Hepatocyte (in vitro differentiated cells): ENCODE data around the gene ZNF565. TPM values are rescaled to one million over a fixed set of nuclear protein-coding genes. Genes with fewer than 3 reads are reported as not detected.

Experiments
- DNase-seq: peaks from one replicate; pipeline ENCODE4 v3.0.0-alpha.2; 2016; ENCODE audit warnings: low spot score
- H2AFZ ChIP-seq: fragments of 200-600 bp; sonication (generic); 2 replicates; pipeline ENCODE4 v1.6.0; 2016; ENCODE audit warnings: antibody characterized with exemption, mild to moderate bottlenecking
- H3K27ac ChIP-seq: fragments of 200-600 bp; sonication (generic); 2 replicates; pipeline ENCODE4 v1.5.1; 2016; ENCODE audit warnings: mild to moderate bottlenecking
- H3K27me3 ChIP-seq: fragments of 200-600 bp; sonication (generic); 2 replicates; pipeline ENCODE4 v1.6.1; 2016
- H3K36me3 ChIP-seq: fragments of 200-600 bp; sonication (generic); replicated peaks from 2 replicates; pipeline ENCODE4 v1.5.1; 2016; ENCODE audit warnings: low read depth; ENCODE audit not compliant: insufficient read depth
- H3K4me1 ChIP-seq: fragments of 200-600 bp; sonication (generic); 2 replicates; pipeline ENCODE4 v1.5.1; 2016; ENCODE audit warnings: mild to moderate bottlenecking, moderate library complexity; ENCODE audit not compliant: insufficient read depth
- H3K4me2 ChIP-seq: fragments of 200-600 bp; sonication (generic); 2 replicates; pipeline ENCODE4 v1.6.0; 2016
- H3K4me3 ChIP-seq: fragments of 200-600 bp; sonication (generic); 2 replicates; pipeline ENCODE4 v1.5.1; 2016; ENCODE audit warnings: mild to moderate bottlenecking
- H3K79me2 ChIP-seq: fragments of 200-600 bp; sonication (generic); 2 replicates; pipeline ENCODE4 v1.6.0; 2017; ENCODE audit warnings: mild to moderate bottlenecking
- H3K9me2 ChIP-seq: fragments of 200-600 bp; sonication (generic); replicated peaks from 2 replicates; pipeline ENCODE4 v1.6.0; 2017; ENCODE audit warnings: mild to moderate bottlenecking; ENCODE audit not compliant: insufficient read depth
- H3K9me3 ChIP-seq: fragments of 200-600 bp; sonication (generic); 2 replicates; pipeline ENCODE4 v1.5.1; 2016; ENCODE audit warnings: low read depth, mild to moderate bottlenecking
- H4K20me1 ChIP-seq: fragments of 200-600 bp; sonication (generic); 2 replicates; pipeline ENCODE4 v1.6.0; 2016; ENCODE audit warnings: mild to moderate bottlenecking; ENCODE audit not compliant: insufficient read depth, poor library complexity, severe bottlenecking
- EZH2 ChIP-seq: fragments of 200-600 bp; sonication (generic); IDR thresholded peaks from 2 replicates; pipeline ENCODE4 v1.6.1; 2016; ENCODE audit warnings: antibody characterized with exemption, mild to moderate bottlenecking, borderline replicate concordance
- EZH2phosphoT487 ChIP-seq: fragments of 200-600 bp; sonication (generic); IDR thresholded peaks from one replicate; pipeline ENCODE4 v1.6.1; 2018; ENCODE audit warnings: antibody characterized with exemption, mild to moderate bottlenecking, low read depth, moderate library complexity; ENCODE audit not compliant: unreplicated experiment, severe bottlenecking
- WGBS: methylation state at CpG from one replicate; pipeline ENCODE4 v1.1.6; 2016; ENCODE audit warnings: low lambda C conversion rate; ENCODE audit errors: missing lambda C conversion rate; 5-methylcytosine and 5-hydroxymethylcytosine counted together
- polyA plus RNA-seq: library from polyadenylated mRNA; unstranded; fragments of >200 nt; fragmentation: Nextera tagmentation; extraction: Ambion mirVana; gene quantifications from 2 replicates; pipeline ENCODE4 v1.2.1, GENCODE V29; 2016
- total RNA-seq: library from RNA; depleted of rRNA; stranded (reverse); fragments of >200 nt; gene quantifications from 2 replicates; pipeline ENCODE4 v1.2.3, GENCODE V29; 2014
- TF ChIP-seq, protein P1 (sequence below): fragments of 200-600 bp; sonication (generic); IDR thresholded peaks from 2 replicates; pipeline ENCODE4 v1.5.1; 2016; ENCODE audit warnings: antibody characterized with exemption, mild to moderate bottlenecking; ENCODE audit not compliant: poor library complexity

Gene ZNF565
- total and polyA plus RNA-seq, 2 experiments from 2014 or later = 3.0 to 8.1 TPM

DNA sequence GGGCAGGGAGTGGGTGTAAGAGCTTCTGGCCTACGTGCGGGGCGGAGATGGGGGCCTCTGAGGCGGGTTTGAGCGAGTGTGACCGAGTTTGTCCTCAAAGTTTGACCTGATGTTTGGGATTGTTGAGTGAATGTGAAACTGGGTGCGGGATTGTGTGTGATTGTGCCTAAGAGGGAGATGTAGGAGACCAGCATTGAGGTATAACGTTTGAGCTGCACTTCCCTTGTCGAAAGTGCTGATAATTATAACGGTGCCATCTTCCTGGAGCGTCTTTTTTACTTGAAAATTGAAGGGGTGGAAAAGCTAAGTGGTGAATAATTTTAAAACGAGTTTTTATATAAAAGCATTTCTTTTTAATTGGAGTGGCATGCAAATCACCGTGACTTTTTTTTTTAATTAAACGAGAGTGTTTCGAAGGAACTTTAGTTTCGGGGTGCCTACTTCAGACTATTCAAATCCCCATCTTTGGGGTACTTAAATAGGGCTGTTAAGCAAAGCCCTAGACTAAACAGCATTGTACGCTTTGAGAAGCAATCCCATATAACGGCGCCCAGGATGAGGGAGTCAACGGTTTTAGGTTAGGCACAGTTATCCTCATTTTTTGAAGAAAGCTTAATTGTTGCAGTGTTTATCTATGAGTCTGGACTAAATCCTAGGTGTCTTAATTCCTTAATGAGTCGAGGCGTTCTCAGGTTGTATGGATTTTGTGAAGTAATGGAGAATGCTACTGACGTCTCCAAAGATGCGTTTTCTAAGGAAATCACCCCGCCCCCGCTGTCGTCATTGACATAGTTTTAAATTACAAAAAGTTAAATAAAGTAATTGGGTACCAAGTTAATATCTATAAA lies 1.0 kb upstream of the ZNF565 start:
- Histone ChIP-seq H3K9me2 (no peaks in the 10 kb centered on the region), H2AFZ (peak overlapping the region; percentile 41), H3K79me2 (peaks cover 60% of the 10 kb centered on the region), H3K27ac (peak overlapping the region; percentile 91), H3K9me3 (no peaks in the 10 kb centered on the region), H3K4me1 (peaks cover 8% of the 10 kb centered on the region), H4K20me1 (peaks cover 15% of the 10 kb centered on the region), H3K4me2 (peak overlapping the region; percentile 77), H3K36me3 (no peaks in the 10 kb centered on the region), H3K4me3 (peak overlapping the region; percentile 68), H3K27me3 (no peaks in the 10 kb centered on the region)
- TF ChIP-seq, protein P1, sequence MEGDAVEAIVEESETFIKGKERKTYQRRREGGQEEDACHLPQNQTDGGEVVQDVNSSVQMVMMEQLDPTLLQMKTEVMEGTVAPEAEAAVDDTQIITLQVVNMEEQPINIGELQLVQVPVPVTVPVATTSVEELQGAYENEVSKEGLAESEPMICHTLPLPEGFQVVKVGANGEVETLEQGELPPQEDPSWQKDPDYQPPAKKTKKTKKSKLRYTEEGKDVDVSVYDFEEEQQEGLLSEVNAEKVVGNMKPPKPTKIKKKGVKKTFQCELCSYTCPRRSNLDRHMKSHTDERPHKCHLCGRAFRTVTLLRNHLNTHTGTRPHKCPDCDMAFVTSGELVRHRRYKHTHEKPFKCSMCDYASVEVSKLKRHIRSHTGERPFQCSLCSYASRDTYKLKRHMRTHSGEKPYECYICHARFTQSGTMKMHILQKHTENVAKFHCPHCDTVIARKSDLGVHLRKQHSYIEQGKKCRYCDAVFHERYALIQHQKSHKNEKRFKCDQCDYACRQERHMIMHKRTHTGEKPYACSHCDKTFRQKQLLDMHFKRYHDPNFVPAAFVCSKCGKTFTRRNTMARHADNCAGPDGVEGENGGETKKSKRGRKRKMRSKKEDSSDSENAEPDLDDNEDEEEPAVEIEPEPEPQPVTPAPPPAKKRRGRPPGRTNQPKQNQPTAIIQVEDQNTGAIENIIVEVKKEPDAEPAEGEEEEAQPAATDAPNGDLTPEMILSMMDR = no peak
- no peak for TF ChIP-seq EZH2
- TF ChIP-seq EZH2phosphoT487 = no peak
- peak; percentile 51 for DNase-seq
- under 1% methylated on average over 27 of the region's 27 CpGs for WGBS

DNA sequence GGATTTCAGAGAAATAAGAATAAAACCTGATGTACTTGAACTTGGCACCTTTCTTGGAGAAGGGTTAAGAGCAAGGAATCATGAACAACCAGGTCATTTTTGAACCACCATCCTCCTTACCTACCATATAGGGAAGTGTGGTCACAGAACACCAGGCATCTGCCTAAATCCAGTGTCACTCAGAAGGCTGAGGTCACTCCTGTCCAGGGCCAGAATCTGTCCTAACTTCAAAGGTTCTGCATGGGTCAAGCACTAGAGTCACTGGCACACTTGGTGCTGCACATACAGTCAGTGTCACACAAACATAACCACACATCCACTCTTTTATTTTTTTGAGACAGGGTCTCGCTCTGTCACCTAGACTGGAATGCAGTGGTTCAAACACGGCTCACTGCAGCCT lies 1.6 kb downstream of the ZNF565 start:
- Histone ChIP-seq H3K27ac (no peak overlapping the region), H3K4me3 (no peak overlapping the region), H3K9me2 (no peaks in the 10 kb centered on the region), H3K4me2 (no peak overlapping the region), H3K79me2 (peaks cover 36% of the 10 kb centered on the region), H3K36me3 (no peaks in the 10 kb centered on the region), H4K20me1 (peaks cover 6% of the 10 kb centered on the region), H3K27me3 (no peaks in the 10 kb centered on the region), H3K9me3 (no peaks in the 10 kb centered on the region), H3K4me1 (peaks cover 8% of the 10 kb centered on the region), H2AFZ (no peak overlapping the region)
- DNase-seq = no peak
- 94% methylated on average over 2 of the region's 2 CpGs for WGBS
- TF ChIP-seq, protein P1 = no peak

DNA sequence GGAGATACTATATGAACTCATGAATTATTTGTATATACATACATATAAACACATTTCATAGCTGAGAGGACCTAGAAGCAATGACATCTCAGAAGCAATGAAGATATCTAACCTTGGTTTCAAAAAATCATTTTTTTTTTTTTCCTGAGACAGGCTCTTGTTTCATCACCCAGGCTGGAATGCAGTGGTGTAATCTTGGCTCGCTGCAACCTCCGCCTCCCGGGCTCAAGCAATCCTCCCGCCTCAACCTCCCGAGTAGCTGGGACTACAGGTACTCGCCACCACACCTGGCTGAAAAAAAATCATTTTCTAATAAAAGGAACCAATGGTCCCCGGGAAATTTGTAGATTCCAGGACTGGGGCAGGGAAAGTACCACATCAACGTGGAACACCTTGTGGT lies 4.0 kb downstream of the ZNF565 start:
- Histone ChIP-seq H3K4me2 (no peak overlapping the region), H3K79me2 (peaks cover 12% of the 10 kb centered on the region), H2AFZ (no peak overlapping the region), H3K4me3 (no peak overlapping the region), H3K4me1 (no peaks in the 10 kb centered on the region), H3K27ac (no peak overlapping the region), H4K20me1 (no peaks in the 10 kb centered on the region), H3K36me3 (no peaks in the 10 kb centered on the region), H3K9me3 (no peaks in the 10 kb centered on the region), H3K9me2 (no peaks in the 10 kb centered on the region), H3K27me3 (no peaks in the 10 kb centered on the region)
- no peak for DNase-seq
- 93% methylated on average over 8 of the region's 8 CpGs for WGBS
- TF ChIP-seq, protein P1 = no peak
- TF ChIP-seq EZH2phosphoT487 (no peak), EZH2 (no peak)
